Glomerular endothelial cell (primary cell): ENCODE measurements around the gene HYPK. TPM values are rescaled to one million over a fixed set of nuclear protein-coding genes. Genes with fewer than 3 reads are reported as not detected.
"Not testable (repeated sequence)": the region's sequence is repeated elsewhere in the genome, so short reads cannot be mapped to it uniquely, and the experiment has no call there.

Experiments used
- DNase-seq: peaks from one replicate; pipeline ENCODE4 v3.0.0-alpha.2; 2011; ENCODE audit warnings: low read depth, low spot score; ENCODE audit errors: extremely low read depth
- total RNA-seq: library from RNA; depleted of rRNA; stranded (reverse); fragments of >200 nt; gene quantifications from 2 replicates; pipeline ENCODE4 v1.2.3, GENCODE V29; 2015

The HYPK gene
- total RNA-seq, 1 donor from 2014 or later: 17.2 TPM

DNA sequence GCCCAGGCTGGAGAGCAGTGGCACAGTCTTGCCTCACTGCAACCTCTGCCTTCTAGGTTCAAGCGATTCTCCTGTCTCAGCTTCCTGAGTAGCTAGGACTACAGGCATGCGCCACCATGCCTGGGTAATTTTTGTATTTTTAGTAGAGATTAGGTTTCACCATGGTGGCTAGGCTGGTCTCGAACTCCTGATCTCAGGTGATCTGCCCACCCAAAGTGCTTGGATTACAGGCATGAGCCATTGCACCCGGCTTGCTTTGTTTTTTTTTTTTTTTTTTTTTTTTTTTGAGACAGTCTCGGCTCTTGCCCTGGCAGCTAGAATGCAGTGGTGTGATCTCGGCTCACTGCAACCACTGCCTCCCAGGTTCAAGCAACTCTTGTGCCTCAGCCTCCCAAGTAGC is 32.1 kb downstream of the HYPK start:
- DNase-seq: not testable (repeated sequence)

DNA sequence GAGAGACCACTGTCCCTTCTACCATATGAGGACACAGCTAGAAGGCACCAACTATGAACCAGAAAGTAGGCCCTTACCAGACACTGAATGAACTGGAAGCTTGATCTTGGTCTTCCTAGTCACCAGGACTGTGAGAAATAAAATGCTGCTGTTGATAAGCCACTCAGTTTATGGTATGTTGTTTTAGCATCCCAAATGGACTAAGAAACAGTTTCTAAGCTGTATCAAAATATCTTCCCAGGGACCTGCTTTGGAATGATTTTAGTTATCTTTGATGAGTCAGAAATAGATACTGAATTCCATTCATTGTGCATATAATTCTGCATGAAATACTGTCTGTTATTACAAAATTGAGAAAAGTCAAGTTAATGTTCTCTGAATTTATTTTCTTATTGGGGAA is 45.0 kb downstream of the HYPK start:
- DNase-seq: no peak

DNA sequence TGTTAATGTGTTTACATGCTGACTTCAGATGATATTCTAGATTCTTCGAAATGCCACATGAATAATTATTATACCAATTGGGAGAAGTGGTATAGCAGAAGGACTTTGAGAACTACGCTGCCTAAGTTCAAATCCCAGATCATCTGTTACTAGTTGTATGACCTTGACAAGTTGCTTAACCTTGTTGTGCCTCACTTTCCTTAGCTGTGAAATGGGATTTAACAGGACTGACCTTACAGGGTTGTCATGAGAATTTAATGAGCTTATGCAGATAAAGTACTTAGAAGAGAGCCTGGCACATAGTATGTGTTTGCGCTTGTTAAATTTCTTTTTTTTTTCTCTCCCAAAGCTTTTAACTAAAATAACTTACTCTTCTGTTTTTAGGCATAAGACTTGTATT is 50.9 kb downstream of the HYPK start:
- no peak for DNase-seq

DNA sequence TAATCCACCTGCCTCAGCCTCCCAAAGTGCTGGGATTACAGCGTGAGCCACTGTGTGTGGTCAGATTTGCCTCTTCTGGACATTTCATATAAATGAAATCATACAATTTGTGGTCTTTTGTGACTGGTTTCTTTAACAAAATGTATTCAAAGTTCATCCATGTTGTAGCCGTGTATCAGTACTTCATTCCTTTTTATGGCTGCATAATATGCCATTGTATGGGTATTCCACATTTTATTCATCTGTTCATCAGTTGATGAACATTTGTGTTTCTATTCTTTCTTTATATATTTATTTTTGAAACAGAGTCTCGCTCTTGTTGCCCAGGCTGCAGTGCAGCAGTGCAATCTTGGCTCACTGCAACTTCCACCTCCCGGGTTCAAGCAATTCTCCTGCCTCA is 52.2 kb downstream of the HYPK start:
- DNase-seq: no peak

Other genes with a start within 250 kb of the HYPK start
- gene PPIP5K1, start 210.4 kb upstream of the HYPK start, total RNA-seq: 10.8 and 13.1 TPM in 2 replicates
- gene CKMT1B, start 206.6 kb upstream of the HYPK start, total RNA-seq: not detected in 2 replicates
- 0.15 TPM in 1 of 2 replicates, not detected in the other for gene STRC, start 181.8 kb upstream of the HYPK start, total RNA-seq
- gene CATSPER2, start 151.8 kb upstream of the HYPK start, total RNA-seq: 0.10 and 0.29 TPM in 2 replicates
- gene CKMT1A, start 106.7 kb upstream of the HYPK start, total RNA-seq: not detected in 2 replicates
- 425 and 497 TPM in 2 replicates for gene PDIA3, start 54.2 kb upstream of the HYPK start, total RNA-seq
- 2.1 and 3.6 TPM in 2 replicates for gene ELL3, start 23.6 kb upstream of the HYPK start, total RNA-seq
- gene SERF2, start 8.3 kb upstream of the HYPK start, total RNA-seq: 1,411 and 2,053 TPM in 2 replicates
- not detected in 2 replicates for gene SERINC4, start 379 bp upstream of the HYPK start, total RNA-seq
- 16.5 and 18.8 TPM in 2 replicates for gene MFAP1, start 24.1 kb downstream of the HYPK start, total RNA-seq
- gene WDR76, start 26.4 kb downstream of the HYPK start, total RNA-seq: 1.8 and 6.6 TPM in 2 replicates